Cardiac atrium fibroblast (primary cell): ENCODE measurements around the gene KLHL5. TPM values are rescaled to one million over a fixed set of nuclear protein-coding genes. Genes with fewer than 3 reads are reported as not detected.

Experiments
- total RNA-seq: library from RNA; depleted of rRNA; stranded (reverse); fragments of >200 nt; gene quantifications from 2 replicates; pipeline ENCODE4 v1.2.3, GENCODE V29; 2015

The KLHL5 gene
- total RNA-seq: 37.4 and 53.8 TPM in 2 replicates

GRCh38 chr4:39062094-39062769 lies at the start of gene KLHL5:
KLHL5 (plus strand) TSS chr4:39062232; CDS start chr4:39062653, 421 bp downstream.

GRCh38 chr4:39032218-39033085 lies 29.6 kb upstream of the KLHL5 start, which contains the start of gene TMEM156:
TMEM156 (minus strand) TSS chr4:39032409; CDS start chr4:39032313, 96 bp downstream.

Other genes with a start within 250 kb of the KLHL5 start
- gene TLR6, start 205.4 kb upstream of the KLHL5 start, total RNA-seq: 0.54 and 0.81 TPM in 2 replicates
- gene FAM114A1, start 194.4 kb upstream of the KLHL5 start, total RNA-seq: 289 and 302 TPM in 2 replicates
- 0.18 TPM in 1 of 2 replicates, not detected in the other for gene TMEM156, start 29.8 kb upstream of the KLHL5 start, total RNA-seq
- gene WDR19, start 120.3 kb downstream of the KLHL5 start, total RNA-seq: 12.8 and 19.9 TPM in 2 replicates